Measurements from ENCODE around the gene COPS8. TPM values are rescaled to one million over a fixed set of nuclear protein-coding genes. Genes with fewer than 3 reads are reported as not detected.

Gene COPS8
- total RNA-seq, 2 donors from 2014 or later = 66.3 to 72.7 TPM

- TF ChIP-seq CTCF (conservative IDR thresholded peaks at IDR 0.05) = no peak
- no peaks in the 10 kb centered on the region for H3K27me3 ChIP-seq (ENCODE audit: control insufficient read depth, insufficient read depth, low read length, poor library complexity, severe bottlenecking)
- Mint-ChIP-seq H3K27me3 (ENCODE audit: insufficient read depth) (peaks cover 24% of the 10 kb centered on the region), H3K4me3 (no peak overlapping the region), H3K4me1 (no peaks in the 10 kb centered on the region), H3K9me3 (peaks cover 10% of the 10 kb centered on the region), H3K36me3 (ENCODE audit: low read depth) (no peaks in the 10 kb centered on the region), H3K27ac (no peak overlapping the region)
- no peak overlapping the region for H3K9ac ChIP-seq (ENCODE audit: extremely low read depth, low read length, poor library complexity, severe bottlenecking)
- no peak for DNase-seq
- WGBS, 2 experiments (ENCODE audit: insufficient coverage in 1 of 2, insufficient read length in 1 of 2) = 83 to 91% methylated on average over 3 to 4 of the region's 4 CpGs
- no peaks in the 10 kb centered on the region for H3K36me3 ChIP-seq (ENCODE audit: control insufficient read depth, insufficient read depth, low read length)
- H3K4me3 ChIP-seq (ENCODE audit: low read length) = no peak overlapping the region
- no peak overlapping the region for H3K27ac ChIP-seq (ENCODE audit: low read depth, low read length)
- no peaks in the 10 kb centered on the region for H3K4me1 ChIP-seq (ENCODE audit: control insufficient read depth, insufficient read depth, low read length)
- peaks cover 7% of the 10 kb centered on the region for H3K9me3 ChIP-seq (ENCODE audit: control insufficient read depth, low read length)
These were observed 35.2 kb downstream of the COPS8 start for GRCh38 chr2:237120916-237121315.

- TF ChIP-seq CTCF (conservative IDR thresholded peaks at IDR 0.05) = no peak
- H3K4me3 ChIP-seq (ENCODE audit: low read length) = no peak overlapping the region
- Mint-ChIP-seq H3K36me3 (ENCODE audit: low read depth) (no peaks in the 10 kb centered on the region), H3K27me3 (ENCODE audit: insufficient read depth) (peaks cover 24% of the 10 kb centered on the region), H3K4me3 (no peak overlapping the region), H3K27ac (no peak overlapping the region), H3K4me1 (no peaks in the 10 kb centered on the region), H3K9me3 (peaks cover 10% of the 10 kb centered on the region)
- WGBS, 2 experiments (ENCODE audit: insufficient coverage in 1 of 2, insufficient read length in 1 of 2) = 82 to 86% methylated on average over 1 of the region's 1 CpG
- H3K9me3 ChIP-seq (ENCODE audit: control insufficient read depth, low read length) = peaks cover 7% of the 10 kb centered on the region
- no peaks in the 10 kb centered on the region for H3K27me3 ChIP-seq (ENCODE audit: control insufficient read depth, insufficient read depth, low read length, poor library complexity, severe bottlenecking)
- H3K9ac ChIP-seq (ENCODE audit: extremely low read depth, low read length, poor library complexity, severe bottlenecking) = no peak overlapping the region
- no peak overlapping the region for H3K27ac ChIP-seq (ENCODE audit: low read depth, low read length)
- no peak for DNase-seq
- no peaks in the 10 kb centered on the region for H3K4me1 ChIP-seq (ENCODE audit: control insufficient read depth, insufficient read depth, low read length)
- H3K36me3 ChIP-seq (ENCODE audit: control insufficient read depth, insufficient read depth, low read length) = no peaks in the 10 kb centered on the region
These were observed 35.6 kb downstream of the COPS8 start for GRCh38 chr2:237121321-237121720.

GRCh38 chr2:237122214-237122666 is 36.6 kb downstream of the COPS8 start:
- 72 to 74% methylated on average over 8 of the region's 8 CpGs for WGBS, 2 experiments (ENCODE audit: insufficient coverage in 1 of 2, insufficient read length in 1 of 2)
- DNase-seq = peak; percentile 91
- Mint-ChIP-seq H3K36me3 (ENCODE audit: low read depth) (no peaks in the 10 kb centered on the region), H3K4me3 (no peak overlapping the region), H3K4me1 (peaks cover 2% of the 10 kb centered on the region), H3K9me3 (peaks cover 10% of the 10 kb centered on the region), H3K27ac (no peak overlapping the region), H3K27me3 (ENCODE audit: insufficient read depth) (peaks cover 17% of the 10 kb centered on the region)
- H3K27ac ChIP-seq (ENCODE audit: low read depth, low read length) = no peak overlapping the region
- no peak overlapping the region for H3K9ac ChIP-seq (ENCODE audit: extremely low read depth, low read length, poor library complexity, severe bottlenecking)
- H3K27me3 ChIP-seq (ENCODE audit: control insufficient read depth, insufficient read depth, low read length, poor library complexity, severe bottlenecking) = no peaks in the 10 kb centered on the region
- peaks cover 7% of the 10 kb centered on the region for H3K9me3 ChIP-seq (ENCODE audit: control insufficient read depth, low read length)
- H3K4me1 ChIP-seq (ENCODE audit: control insufficient read depth, insufficient read depth, low read length) = peaks cover 2% of the 10 kb centered on the region
- no peak overlapping the region for H3K4me3 ChIP-seq (ENCODE audit: low read length)
- H3K36me3 ChIP-seq (ENCODE audit: control insufficient read depth, insufficient read depth, low read length) = no peaks in the 10 kb centered on the region
- TF ChIP-seq CTCF (conservative IDR thresholded peaks at IDR 0.05) = peak; percentile 81
